D721Med (cell line): ENCODE results near the gene UTS2R.

Experiments
- DNase-seq: peaks from one replicate; pipeline ENCODE4 v3.0.0; 2011; ENCODE audit warnings: low spot score; ENCODE audit not compliant: insufficient read length
- FAIRE-seq: peaks from 2 replicates; lab custom pipeline; 2011; peaks lifted over from hg19 to GRCh38; lab: Jason Lieb, UNC
- TF ChIP-seq, protein P1 (sequence below): IDR thresholded peaks from 2 replicates; pipeline ENCODE4 v1.5.1; 2012; ENCODE audit warnings: mild to moderate bottlenecking, control low read depth; ENCODE audit not compliant: insufficient read depth; ENCODE audit errors: missing control alignments

Gene UTS2R

DNA sequence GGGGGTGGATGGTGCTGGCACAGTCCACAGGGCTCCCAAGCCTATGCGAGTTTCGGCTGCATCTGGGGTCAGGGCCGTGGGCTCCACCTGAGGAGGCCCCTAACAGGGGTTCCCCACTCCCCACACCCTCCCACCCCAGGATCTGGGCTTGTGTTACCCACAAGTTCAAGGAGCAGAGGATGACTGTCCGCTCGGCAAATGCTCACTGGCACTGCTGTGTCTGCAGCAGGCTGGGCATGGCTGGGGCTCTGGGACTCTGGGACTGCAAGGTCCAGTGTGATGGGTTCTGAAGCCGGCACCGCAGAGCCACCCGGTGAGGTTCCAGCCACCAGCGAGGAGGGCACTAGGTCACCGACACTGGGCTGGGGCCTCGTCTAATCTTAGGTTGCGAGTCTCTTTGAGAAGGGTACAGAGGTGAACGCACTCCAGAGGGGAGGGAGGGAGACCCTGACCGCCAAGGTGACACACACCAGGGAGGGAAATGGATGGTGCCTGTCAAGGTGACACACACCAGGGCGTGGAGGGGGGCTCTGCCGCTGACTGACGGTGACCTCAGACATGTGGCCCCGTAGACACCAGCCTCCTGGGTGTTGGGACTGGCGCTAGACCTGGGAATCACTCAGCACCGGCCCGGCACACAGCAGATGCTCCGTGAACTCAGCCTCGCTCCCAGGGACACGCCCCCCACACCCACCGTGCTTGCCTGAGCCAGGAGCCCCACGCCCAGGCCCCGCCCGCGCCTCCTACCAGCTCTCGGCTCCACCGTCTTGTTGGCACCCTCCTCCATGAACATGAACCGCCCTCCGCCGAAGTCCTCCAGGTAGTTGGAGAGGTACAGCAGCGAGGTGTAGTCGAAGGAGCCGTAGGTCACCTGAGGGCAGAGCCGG lies 26.1 kb downstream of the UTS2R start:
- TF ChIP-seq, protein P1, sequence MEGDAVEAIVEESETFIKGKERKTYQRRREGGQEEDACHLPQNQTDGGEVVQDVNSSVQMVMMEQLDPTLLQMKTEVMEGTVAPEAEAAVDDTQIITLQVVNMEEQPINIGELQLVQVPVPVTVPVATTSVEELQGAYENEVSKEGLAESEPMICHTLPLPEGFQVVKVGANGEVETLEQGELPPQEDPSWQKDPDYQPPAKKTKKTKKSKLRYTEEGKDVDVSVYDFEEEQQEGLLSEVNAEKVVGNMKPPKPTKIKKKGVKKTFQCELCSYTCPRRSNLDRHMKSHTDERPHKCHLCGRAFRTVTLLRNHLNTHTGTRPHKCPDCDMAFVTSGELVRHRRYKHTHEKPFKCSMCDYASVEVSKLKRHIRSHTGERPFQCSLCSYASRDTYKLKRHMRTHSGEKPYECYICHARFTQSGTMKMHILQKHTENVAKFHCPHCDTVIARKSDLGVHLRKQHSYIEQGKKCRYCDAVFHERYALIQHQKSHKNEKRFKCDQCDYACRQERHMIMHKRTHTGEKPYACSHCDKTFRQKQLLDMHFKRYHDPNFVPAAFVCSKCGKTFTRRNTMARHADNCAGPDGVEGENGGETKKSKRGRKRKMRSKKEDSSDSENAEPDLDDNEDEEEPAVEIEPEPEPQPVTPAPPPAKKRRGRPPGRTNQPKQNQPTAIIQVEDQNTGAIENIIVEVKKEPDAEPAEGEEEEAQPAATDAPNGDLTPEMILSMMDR = no peak
- no peak for DNase-seq
- FAIRE-seq = no peak

DNA sequence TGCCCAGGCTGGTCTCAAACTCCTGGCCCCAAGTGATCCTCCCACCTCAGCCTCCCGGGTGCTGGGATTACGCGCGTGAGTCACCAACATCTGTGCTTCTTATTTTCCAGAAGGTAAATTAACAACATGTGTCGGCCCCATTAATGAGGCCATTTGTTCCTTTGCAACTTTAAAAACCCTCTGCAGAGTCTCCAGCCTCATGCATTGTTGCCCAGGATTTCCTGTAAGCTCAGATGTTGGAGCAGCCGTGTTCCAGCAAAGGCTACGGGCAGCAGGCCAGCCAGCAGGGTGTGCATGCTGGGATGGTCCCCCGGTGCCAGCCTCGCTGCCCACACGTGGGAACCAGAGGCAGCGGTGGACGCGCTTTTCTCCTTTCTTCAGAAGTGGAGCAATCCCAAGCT lies 27.5 kb downstream of the UTS2R start:
- no peak for DNase-seq
- TF ChIP-seq, protein P1 = no peak
- no peak for FAIRE-seq

DNA sequence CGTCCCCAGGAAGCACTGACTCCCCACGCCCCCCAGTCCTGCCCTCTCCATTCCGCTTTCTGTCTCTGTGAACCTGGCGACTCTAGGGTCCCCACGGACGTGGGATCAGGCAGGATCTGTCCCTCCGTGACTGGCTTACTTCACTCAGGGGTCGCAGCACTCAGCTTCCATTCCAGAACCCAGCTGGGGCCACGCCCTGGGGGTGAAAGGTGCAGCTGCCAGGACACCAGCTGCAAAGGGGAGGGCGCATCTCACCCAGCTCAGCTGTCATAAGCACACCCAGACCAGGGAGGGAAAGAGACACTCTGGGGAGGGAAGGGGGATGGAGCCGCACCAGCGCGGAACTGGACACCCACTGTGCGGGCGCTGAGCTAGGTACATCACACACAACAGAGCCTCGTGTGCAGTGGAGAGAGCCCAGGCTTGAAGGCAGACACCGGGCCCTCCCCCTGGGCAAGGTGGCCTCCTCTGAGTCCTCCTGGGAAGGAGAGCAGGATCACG lies 28.1 kb downstream of the UTS2R start:
- TF ChIP-seq, protein P1 = no peak
- DNase-seq (no peak), FAIRE-seq (no peak)

DNA sequence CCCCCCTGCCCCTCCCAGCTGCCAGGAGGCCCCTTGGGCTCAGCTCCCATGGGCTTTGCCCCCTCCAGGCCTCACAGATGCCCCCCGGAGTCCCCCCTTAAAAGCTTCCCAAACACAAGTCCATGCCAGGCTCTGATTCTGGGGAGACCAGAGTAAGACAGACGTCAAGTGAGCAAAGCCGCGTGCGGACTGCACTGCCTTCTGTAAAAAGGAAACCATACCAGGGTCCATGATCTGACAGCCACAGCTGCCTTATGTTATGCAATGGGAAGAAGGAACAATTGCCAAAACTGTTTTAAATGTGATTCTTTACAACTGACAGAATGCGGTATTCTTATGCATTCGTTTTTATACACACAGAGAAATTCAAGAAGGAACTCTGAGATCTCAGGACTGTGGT lies 28.6 kb downstream of the UTS2R start:
- FAIRE-seq (no peak), DNase-seq (no peak)
- TF ChIP-seq, protein P1 = no peak

DNA sequence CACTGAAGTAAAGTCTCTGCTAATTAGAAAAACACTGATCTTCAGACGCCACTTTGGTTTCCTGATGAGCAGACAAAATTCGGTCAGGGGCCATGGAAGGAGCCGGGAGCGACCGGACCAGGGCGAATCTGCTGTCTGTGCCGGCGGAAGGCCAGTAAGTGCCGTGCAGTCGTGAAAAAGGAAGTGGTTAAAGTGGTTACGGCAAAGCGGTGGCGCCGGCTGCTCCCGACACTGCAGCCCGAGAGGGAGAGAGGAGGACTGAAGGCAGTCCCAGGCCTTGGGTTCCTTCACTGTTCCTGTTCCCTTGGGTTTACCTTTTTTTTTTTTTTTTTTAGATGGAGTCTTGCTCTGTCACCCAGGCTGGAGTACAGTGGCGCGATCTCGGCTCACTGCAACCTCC lies 29.3 kb downstream of the UTS2R start:
- TF ChIP-seq, protein P1 = no peak
- DNase-seq = no peak
- no peak for FAIRE-seq

DNA sequence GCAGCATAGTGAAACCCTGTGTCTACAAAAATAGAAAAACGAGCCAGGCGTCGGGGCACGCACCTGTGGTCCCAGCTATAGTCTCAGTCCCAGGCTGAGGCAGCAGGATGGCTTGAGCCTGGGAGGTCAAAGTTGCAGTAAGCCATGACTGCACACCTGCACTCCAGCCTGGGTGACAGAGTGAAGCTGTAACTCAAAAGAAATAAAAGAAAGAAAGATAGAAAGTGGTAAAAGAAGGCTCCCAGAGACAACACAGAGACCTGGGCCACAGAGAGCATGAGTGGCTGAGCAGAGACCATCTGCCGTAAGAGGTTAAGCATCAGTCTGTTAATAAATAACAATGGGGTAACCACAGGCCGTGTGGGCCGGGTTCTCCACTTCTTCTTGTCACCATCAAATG lies 31.3 kb downstream of the UTS2R start:
- FAIRE-seq = no peak
- no peak for DNase-seq
- TF ChIP-seq, protein P1 = no peak
